Endodermal cell (in vitro differentiated cells): ENCODE results near the gene CASP10. TPM values are rescaled to one million over a fixed set of nuclear protein-coding genes. Genes with fewer than 3 reads are reported as not detected.

Experiments used
- DNase-seq: peaks from one replicate; pipeline ENCODE4 v3.0.0-alpha.2; 2017
- H3K27ac ChIP-seq: 2 replicates; pipeline ENCODE4 v1.5.1; 2013; ENCODE audit warnings: mild to moderate bottlenecking, low read depth, low read length, moderate library complexity
- H3K27me3 ChIP-seq: 2 replicates; pipeline ENCODE4 v1.6.1; 2013; ENCODE audit warnings: mild to moderate bottlenecking, low read length, moderate library complexity; ENCODE audit not compliant: insufficient read depth, control insufficient read depth, poor library complexity, severe bottlenecking
- H3K36me3 ChIP-seq: 2 replicates; pipeline ENCODE4 v1.7.0; 2013; ENCODE audit warnings: mild to moderate bottlenecking, low read length, moderate library complexity; ENCODE audit not compliant: control insufficient read depth, insufficient read depth
- H3K4me1 ChIP-seq: one replicate; pipeline ENCODE4 v1.7.0; 2013; ENCODE audit warnings: low read length; ENCODE audit not compliant: control insufficient read depth, insufficient read depth
- H3K4me3 ChIP-seq: 2 replicates; pipeline ENCODE4 v1.5.1; 2013; ENCODE audit warnings: mild to moderate bottlenecking, low read length, moderate library complexity
- H3K9ac ChIP-seq: 2 replicates; pipeline ENCODE4 v1.6.1; 2013; ENCODE audit warnings: mild to moderate bottlenecking, low read length, moderate library complexity; ENCODE audit not compliant: poor library complexity, severe bottlenecking; ENCODE audit errors: extremely low read depth
- H3K9me3 ChIP-seq: 2 replicates; pipeline ENCODE4 v1.6.1; 2013; ENCODE audit warnings: mild to moderate bottlenecking, low read length, moderate library complexity; ENCODE audit not compliant: control insufficient read depth
- H3K27ac Mint-ChIP-seq: 2 replicates; pipeline ENCODE4 v1.8.0; 2020; ENCODE audit warnings: mixed read lengths
- H3K27me3 Mint-ChIP-seq: 2 replicates; pipeline ENCODE4 v1.8.0; 2021; ENCODE audit warnings: mild to moderate bottlenecking, mixed read lengths; ENCODE audit not compliant: insufficient read depth
- H3K36me3 Mint-ChIP-seq: 2 replicates; pipeline ENCODE4 v1.8.0; 2020; ENCODE audit warnings: low read depth, mixed read lengths
- H3K4me1 Mint-ChIP-seq: 2 replicates; pipeline ENCODE4 v1.8.0; 2020; ENCODE audit warnings: mixed read lengths
- H3K4me3 Mint-ChIP-seq: 2 replicates; pipeline ENCODE4 v1.8.0; 2020; ENCODE audit warnings: mild to moderate bottlenecking, moderate library complexity, mixed read lengths
- H3K9me3 Mint-ChIP-seq: 2 replicates; pipeline ENCODE4 v1.8.0; 2020; ENCODE audit warnings: mild to moderate bottlenecking, mixed read lengths
- WGBS, 2 experiments: methylation state at CpG; one replicate each; pipeline versions ENCODE4 v1.1.5 to v1.1.7; 2013; ENCODE audit warnings: missing lambda C conversion rate in 2 of 2, mixed read lengths in 1 of 2; ENCODE audit not compliant: insufficient coverage in 1 of 2, insufficient read length in 1 of 2; 5-methylcytosine and 5-hydroxymethylcytosine counted together
- total RNA-seq, 2 donors: library from RNA; stranded (reverse); fragmentation: NEBNext Ultra II Directional in 1 of 2; extraction: Animal tissue kit (Norgen Biotek cat#: 25700) in 1 of 2; gene quantifications; 2 replicates in 1 of 2; 3 replicates in 1 of 2; pipeline ENCODE4 v1.2.1, GENCODE V29; 2021
- TF ChIP-seq, protein P1 (sequence below): fragments of 200-600 bp; sonication (generic); conservative IDR thresholded peaks from 2 replicates; pipeline ENCODE4 v1.5.0; 2021; ENCODE audit warnings: antibody characterized with exemption, mild to moderate bottlenecking

CASP10 gene
- total RNA-seq, 2 donors from 2014 or later: 6.0 to 24.5 TPM

DNA sequence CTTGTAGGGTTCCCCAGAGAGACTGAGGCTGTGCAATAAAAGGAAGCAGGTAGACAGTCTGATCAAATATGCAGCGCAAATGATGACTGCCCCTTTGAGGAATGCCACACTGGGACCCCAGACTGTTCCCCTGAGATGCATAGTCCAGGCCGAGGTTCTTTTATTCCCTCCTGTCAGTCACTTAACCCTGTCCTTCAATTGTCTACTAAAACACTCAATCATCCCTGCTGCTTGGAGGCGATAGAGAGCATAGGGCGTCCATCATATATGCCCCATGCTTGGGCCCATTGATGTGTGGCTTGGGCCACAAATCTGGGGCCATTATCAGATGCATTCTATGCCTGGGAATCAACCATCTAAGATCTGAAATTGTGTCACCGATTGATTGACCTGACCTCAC is 61.9 kb downstream of the CASP10 start:
- Histone ChIP-seq H3K27me3 (no peaks in the 10 kb centered on the region), H3K27ac (no peak overlapping the region), H3K36me3 (no peaks in the 10 kb centered on the region), H3K9me3 (peaks cover 1% of the 10 kb centered on the region), H3K4me3 (no peak overlapping the region), H3K4me1 (no peaks in the 10 kb centered on the region), H3K9ac (no peak overlapping the region)
- TF ChIP-seq, protein P1, sequence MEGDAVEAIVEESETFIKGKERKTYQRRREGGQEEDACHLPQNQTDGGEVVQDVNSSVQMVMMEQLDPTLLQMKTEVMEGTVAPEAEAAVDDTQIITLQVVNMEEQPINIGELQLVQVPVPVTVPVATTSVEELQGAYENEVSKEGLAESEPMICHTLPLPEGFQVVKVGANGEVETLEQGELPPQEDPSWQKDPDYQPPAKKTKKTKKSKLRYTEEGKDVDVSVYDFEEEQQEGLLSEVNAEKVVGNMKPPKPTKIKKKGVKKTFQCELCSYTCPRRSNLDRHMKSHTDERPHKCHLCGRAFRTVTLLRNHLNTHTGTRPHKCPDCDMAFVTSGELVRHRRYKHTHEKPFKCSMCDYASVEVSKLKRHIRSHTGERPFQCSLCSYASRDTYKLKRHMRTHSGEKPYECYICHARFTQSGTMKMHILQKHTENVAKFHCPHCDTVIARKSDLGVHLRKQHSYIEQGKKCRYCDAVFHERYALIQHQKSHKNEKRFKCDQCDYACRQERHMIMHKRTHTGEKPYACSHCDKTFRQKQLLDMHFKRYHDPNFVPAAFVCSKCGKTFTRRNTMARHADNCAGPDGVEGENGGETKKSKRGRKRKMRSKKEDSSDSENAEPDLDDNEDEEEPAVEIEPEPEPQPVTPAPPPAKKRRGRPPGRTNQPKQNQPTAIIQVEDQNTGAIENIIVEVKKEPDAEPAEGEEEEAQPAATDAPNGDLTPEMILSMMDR: no peak
- no peak for DNase-seq
- H3K4me1 Mint-ChIP-seq: no peaks in the 10 kb centered on the region
- H3K4me3 Mint-ChIP-seq: no peak overlapping the region
- no peaks in the 10 kb centered on the region for H3K27me3 Mint-ChIP-seq
- H3K36me3 Mint-ChIP-seq: peaks cover 12% of the 10 kb centered on the region
- WGBS, 2 experiments: 86 to 88% methylated on average over 4 to 5 of the region's 5 CpGs
- H3K9me3 Mint-ChIP-seq: peaks cover 15% of the 10 kb centered on the region
- no peak overlapping the region for H3K27ac Mint-ChIP-seq

DNA sequence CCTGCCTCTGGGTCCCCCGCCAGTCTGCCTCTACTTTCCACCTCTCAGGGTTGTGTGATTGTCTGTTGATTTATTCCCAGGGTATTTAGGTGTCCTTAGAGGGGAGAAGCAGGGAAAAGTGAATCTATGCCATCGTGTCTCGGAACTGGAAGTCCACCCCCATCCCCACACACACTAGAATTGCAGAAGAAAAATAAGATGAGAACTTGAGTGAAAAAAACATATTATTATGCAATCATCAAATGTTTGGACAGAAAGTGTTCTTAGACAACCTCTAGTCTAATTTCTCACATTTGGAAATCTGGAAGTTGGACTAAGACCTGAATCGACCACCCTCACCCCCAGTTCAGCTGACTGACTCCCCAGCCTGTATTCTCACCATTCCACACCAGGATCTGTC is 63.3 kb downstream of the CASP10 start:
- H3K27ac ChIP-seq: no peak overlapping the region
- H3K4me1 ChIP-seq: no peaks in the 10 kb centered on the region
- no peaks in the 10 kb centered on the region for H3K36me3 ChIP-seq
- TF ChIP-seq, protein P1: no peak
- no peak overlapping the region for H3K4me3 ChIP-seq
- H3K27me3 ChIP-seq: no peaks in the 10 kb centered on the region
- Mint-ChIP-seq H3K27me3 (no peaks in the 10 kb centered on the region), H3K9me3 (peaks cover 14% of the 10 kb centered on the region), H3K4me1 (no peaks in the 10 kb centered on the region), H3K36me3 (peaks cover 5% of the 10 kb centered on the region), H3K4me3 (no peak overlapping the region), H3K27ac (no peak overlapping the region)
- H3K9ac ChIP-seq: no peak overlapping the region
- WGBS, 2 experiments: 80 to 84% methylated on average over 1 of the region's 4 CpGs
- no peak for DNase-seq
- no peaks in the 10 kb centered on the region for H3K9me3 ChIP-seq

DNA sequence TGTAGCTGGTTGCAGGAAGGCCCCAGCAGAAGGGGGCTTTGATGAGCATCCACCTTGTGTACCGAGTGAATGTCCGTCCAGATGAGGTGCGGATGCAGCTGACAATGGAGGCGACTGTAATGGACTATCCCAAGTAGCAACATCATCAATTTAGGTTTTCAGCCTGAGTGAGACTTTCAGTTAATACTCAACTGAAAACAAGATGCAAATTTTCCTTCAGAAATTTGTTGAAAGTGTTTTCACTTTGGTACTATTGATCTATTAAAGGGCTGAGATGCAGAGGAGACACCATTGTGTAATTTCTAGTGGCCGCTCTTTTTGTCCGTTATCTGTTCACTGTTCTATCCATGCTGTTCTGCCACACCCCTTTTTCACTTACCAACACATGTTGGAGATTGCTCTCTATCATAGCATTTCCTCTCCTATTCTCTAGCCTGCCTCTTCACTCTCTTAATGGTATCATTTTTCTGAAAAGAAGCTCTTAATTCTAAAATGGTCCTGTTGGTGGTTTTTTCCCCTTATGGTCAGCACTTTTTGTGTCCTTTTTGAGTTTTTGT is 65.4 kb downstream of the CASP10 start:
- Mint-ChIP-seq H3K27me3 (no peaks in the 10 kb centered on the region), H3K4me3 (no peak overlapping the region), H3K9me3 (peaks cover 9% of the 10 kb centered on the region), H3K4me1 (no peaks in the 10 kb centered on the region), H3K27ac (no peak overlapping the region), H3K36me3 (no peaks in the 10 kb centered on the region)
- TF ChIP-seq, protein P1: no peak
- Histone ChIP-seq H3K9me3 (no peaks in the 10 kb centered on the region), H3K9ac (no peak overlapping the region), H3K4me3 (no peak overlapping the region), H3K36me3 (no peaks in the 10 kb centered on the region), H3K27me3 (no peaks in the 10 kb centered on the region), H3K27ac (no peak overlapping the region), H3K4me1 (no peaks in the 10 kb centered on the region)
- WGBS, 2 experiments: 95 to 100% methylated on average over 4 to 6 of the region's 6 CpGs
- no peak for DNase-seq
